ENCODE data around the gene ZBTB46. TPM values are rescaled to one million over a fixed set of nuclear protein-coding genes. Genes with fewer than 3 reads are reported as not detected.
A peak's percentile ranks its signal among the peaks of the same experiment; 100 is the strongest.

ZBTB46 gene
- total RNA-seq, 4 donors from 2014 or later, result 11.5 to 20.4 (median 12.6) TPM

DNA sequence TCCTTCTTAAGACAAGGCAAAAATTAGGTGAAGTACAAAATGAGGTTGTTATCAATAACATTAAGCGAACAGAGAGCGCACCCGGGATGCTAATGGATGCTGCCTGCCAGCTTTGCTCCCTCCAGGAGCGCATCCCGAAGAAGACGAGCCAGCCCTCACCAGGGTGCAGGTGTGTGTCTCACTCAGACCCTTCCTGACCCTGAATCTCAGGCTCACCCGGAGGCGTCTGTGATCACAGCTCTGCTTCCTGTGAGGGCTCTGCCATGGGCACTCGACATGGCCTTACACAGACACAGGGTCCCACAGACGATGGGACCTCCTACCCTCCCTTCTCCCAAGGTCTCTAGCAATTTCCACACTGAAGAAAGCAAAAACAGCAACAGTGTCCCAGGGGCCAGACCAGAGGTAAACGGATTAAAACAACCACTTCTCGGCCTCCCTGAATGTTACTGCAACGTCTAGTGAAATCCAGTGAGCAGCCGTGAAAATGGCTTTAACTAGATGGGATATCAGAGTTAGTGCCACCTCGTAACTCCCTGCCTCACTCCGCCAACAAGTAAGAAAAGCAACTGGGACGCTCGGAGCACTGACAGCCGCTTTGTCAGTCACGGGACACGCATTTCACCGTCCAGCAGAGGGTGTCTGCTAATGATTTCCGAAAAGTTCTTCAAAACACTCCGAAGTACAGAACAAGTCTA lies 11.7 kb downstream of the ZBTB46 start:
- no peaks in the 10 kb centered on the region for H3K9me3 ChIP-seq
- DNase-seq (ENCODE audit: low spot score in 2 of 2), result peak in 1 of 2 donors; percentile 45

DNA sequence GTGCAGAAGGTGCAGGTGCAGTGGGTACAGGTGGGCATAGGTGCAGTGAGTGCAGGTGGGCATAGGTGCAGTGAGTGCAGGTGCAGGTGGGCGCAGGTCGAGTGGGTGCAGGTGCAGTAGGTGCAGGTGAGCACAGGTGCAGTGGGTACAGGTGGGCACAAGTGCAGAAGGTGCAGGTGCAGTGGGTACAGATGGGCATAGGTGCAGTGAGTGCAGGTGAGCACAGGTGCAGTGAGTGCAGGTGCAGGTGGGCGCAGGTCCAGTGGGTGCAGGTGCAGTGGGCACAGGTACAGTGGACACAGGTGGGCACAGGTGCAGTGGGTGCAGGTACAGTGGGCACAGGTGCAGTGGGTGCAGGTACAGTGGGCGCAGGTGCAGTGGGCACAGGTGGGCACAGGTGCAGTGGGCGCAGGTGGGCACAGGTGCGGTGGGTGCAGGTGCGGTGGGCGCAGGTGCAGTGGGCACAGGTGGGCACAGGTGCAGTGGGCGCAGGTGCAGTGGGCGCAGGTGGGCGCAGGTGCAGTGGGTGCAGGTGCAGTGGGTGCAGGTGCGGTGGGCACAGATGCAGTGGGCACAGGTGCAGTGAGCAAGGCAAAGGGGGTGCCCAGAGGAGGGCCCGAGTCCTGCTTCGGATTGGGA lies 15.3 kb downstream of the ZBTB46 start:
- peaks cover 0 to 20% (median 0%) of the 10 kb centered on the region in 4 donors for H3K4me1 ChIP-seq
- TF ChIP-seq, protein P1, sequence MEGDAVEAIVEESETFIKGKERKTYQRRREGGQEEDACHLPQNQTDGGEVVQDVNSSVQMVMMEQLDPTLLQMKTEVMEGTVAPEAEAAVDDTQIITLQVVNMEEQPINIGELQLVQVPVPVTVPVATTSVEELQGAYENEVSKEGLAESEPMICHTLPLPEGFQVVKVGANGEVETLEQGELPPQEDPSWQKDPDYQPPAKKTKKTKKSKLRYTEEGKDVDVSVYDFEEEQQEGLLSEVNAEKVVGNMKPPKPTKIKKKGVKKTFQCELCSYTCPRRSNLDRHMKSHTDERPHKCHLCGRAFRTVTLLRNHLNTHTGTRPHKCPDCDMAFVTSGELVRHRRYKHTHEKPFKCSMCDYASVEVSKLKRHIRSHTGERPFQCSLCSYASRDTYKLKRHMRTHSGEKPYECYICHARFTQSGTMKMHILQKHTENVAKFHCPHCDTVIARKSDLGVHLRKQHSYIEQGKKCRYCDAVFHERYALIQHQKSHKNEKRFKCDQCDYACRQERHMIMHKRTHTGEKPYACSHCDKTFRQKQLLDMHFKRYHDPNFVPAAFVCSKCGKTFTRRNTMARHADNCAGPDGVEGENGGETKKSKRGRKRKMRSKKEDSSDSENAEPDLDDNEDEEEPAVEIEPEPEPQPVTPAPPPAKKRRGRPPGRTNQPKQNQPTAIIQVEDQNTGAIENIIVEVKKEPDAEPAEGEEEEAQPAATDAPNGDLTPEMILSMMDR (IDR thresholded peaks at IDR 0.05), result no peak
- TF ChIP-seq POLR2A (IDR thresholded peaks at IDR 0.05) (no peak), EP300 (IDR thresholded peaks at IDR 0.05) (no peak)
- no peak overlapping the region for H3K4me3 ChIP-seq
- H3K9me3 ChIP-seq, result no peaks in the 10 kb centered on the region
- DNase-seq (ENCODE audit: low spot score in 2 of 2), result no peak
- H3K27me3 ChIP-seq, result no peaks in the 10 kb centered on the region
- 83 to 89% methylated on average over 13 to 14 of the region's 14 CpGs for WGBS, 2 donors
- no peak overlapping the region for H3K27ac ChIP-seq
- no peaks in the 10 kb centered on the region for H3K36me3 ChIP-seq

More for the DNA sequence above, 11.7 kb downstream of the ZBTB46 start:
- H3K27ac ChIP-seq, result peak overlapping the region in 3 of 4 donors; percentile 20 to 35 (median 34)
- H3K27me3 ChIP-seq, result no peaks in the 10 kb centered on the region
- peaks cover 0 to 3% (median 0%) of the 10 kb centered on the region in 3 donors for H3K36me3 ChIP-seq
- WGBS, 2 donors, result 43 to 44% methylated on average over 24 of the region's 24 CpGs
- peaks cover 0 to 25% (median 0%) of the 10 kb centered on the region in 4 donors for H3K4me1 ChIP-seq
- no peak overlapping the region for H3K4me3 ChIP-seq
- no peak for TF ChIP-seq POLR2A (IDR thresholded peaks at IDR 0.05)
- TF ChIP-seq, protein P1 (IDR thresholded peaks at IDR 0.05), result peak in 3 of 5 experiments; percentile 31 to 43 (median 39)

DNA sequence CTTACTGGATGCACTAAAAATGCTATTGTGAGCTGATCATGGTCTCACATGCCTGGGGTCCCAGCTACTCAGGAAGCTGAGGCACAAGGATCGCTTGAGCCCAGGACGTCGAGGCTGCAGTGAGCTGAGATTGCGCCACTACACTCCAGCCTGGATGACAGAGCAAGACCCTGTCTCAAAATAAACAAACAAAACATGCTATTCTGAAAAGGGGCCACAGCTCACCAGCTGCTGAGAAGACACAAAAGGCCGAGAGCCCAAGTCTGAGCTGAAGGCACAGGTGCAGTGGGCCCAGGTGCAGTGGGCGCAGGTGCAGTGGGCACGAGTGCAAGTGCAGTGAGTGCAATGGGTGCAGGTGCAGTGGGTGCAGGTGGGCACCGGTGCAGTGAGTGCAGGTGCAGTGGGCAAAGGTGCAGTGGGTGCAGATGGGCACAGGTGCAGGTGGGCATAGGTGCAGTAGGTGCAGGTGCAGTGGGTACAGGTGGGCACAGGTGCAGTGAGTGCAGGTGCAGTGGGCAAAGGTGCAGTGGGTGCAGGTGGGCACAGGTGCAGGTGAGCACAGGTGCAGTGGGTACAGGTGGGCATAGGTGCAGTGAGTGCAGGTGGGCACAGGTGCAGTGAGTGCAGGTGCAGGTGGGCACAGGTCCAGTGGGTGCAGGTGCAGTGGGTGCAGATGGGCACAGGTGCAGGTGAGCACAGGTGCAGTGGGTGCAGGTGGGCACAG lies 16.0 kb downstream of the ZBTB46 start:
- peaks cover 0 to 20% (median 0%) of the 10 kb centered on the region in 4 donors for H3K4me1 ChIP-seq
- H3K27ac ChIP-seq, result no peak overlapping the region
- DNase-seq (ENCODE audit: low spot score in 2 of 2), result no peak
- 65 to 66% methylated on average over 8 of the region's 8 CpGs for WGBS, 2 donors
- no peaks in the 10 kb centered on the region for H3K9me3 ChIP-seq
- TF ChIP-seq EP300 (IDR thresholded peaks at IDR 0.05) (no peak), POLR2A (IDR thresholded peaks at IDR 0.05) (no peak)
- TF ChIP-seq, protein P1 (IDR thresholded peaks at IDR 0.05), result no peak
- no peak overlapping the region for H3K4me3 ChIP-seq
- no peaks in the 10 kb centered on the region for H3K27me3 ChIP-seq
- no peaks in the 10 kb centered on the region for H3K36me3 ChIP-seq

DNA sequence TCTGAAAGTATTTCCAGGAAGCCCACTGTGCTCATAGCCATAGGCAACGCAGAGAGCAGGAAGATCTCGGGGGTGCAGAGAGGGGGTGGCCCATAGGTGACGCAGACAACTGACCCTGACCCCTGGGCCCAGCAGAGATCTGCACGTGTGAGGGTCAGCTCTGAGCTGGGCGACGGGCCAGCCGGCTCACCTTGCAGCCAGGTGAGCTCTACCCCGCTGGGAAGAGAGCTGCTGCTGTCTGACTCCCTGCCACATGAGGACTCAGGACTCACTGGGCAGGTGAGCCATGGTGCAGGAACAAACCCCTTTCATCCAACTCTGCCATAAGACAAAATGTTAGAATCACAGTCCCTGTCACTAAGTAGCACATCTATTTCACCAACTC lies 19.6 kb downstream of the ZBTB46 start:
- Histone ChIP-seq H3K4me3 (no peak overlapping the region), H3K36me3 (peaks cover 0 to 4% (median 0%) of the 10 kb centered on the region in 3 donors), H3K9me3 (no peaks in the 10 kb centered on the region), H3K27me3 (no peaks in the 10 kb centered on the region), H3K4me1 (peaks cover 0 to 10% (median 0%) of the 10 kb centered on the region in 4 donors), H3K27ac (no peak overlapping the region)
- 67 to 76% methylated on average over 7 to 8 of the region's 8 CpGs for WGBS, 2 donors
- no peak for DNase-seq (ENCODE audit: low spot score in 2 of 2)
- no peak for TF ChIP-seq EP300 (IDR thresholded peaks at IDR 0.05)
- TF ChIP-seq POLR2A (IDR thresholded peaks at IDR 0.05), result no peak
- TF ChIP-seq, protein P1 (IDR thresholded peaks at IDR 0.05), result no peak

Data from tibial nerve (tissue), 4 donors.